ENCODE data around the gene ABI1. TPM values are rescaled to one million over a fixed set of nuclear protein-coding genes. Genes with fewer than 3 reads are reported as not detected.

ABI1 gene
- total RNA-seq, 1 experiment from 2014 or later: 50.8 TPM

DNA sequence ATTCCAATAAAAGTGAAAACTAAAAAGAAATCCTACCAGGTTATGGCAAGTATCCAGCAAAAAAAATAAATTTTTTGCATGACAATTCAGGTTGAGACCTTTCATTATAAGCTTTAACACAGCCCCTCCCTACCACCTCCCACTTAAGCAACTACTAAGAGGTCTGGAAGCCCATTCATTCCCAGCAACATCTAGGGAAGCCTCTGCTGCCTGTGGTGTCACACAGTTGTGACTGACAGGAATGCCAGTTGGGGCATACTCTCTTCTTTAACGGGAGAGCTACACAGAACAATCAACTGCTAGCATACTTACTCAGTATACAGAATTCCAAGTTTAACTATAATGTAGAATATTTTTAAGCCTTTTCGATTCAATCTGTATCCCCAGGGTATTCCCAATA, 27.8 kb downstream of the ABI1 start:
- H2AFZ ChIP-seq: no peak overlapping the region
- H3K4me1 ChIP-seq (replicated peaks; ENCODE audit: insufficient read depth): no peaks in the 10 kb centered on the region
- H4K20me1 ChIP-seq (ENCODE audit: insufficient read depth): peaks cover 3% of the 10 kb centered on the region; the same call in 1 of the 2 replicates
- TF ChIP-seq EZH2 (IDR thresholded peaks at IDR 0.05; ENCODE audit: low read depth): no peak
- TF ChIP-seq, protein P1, sequence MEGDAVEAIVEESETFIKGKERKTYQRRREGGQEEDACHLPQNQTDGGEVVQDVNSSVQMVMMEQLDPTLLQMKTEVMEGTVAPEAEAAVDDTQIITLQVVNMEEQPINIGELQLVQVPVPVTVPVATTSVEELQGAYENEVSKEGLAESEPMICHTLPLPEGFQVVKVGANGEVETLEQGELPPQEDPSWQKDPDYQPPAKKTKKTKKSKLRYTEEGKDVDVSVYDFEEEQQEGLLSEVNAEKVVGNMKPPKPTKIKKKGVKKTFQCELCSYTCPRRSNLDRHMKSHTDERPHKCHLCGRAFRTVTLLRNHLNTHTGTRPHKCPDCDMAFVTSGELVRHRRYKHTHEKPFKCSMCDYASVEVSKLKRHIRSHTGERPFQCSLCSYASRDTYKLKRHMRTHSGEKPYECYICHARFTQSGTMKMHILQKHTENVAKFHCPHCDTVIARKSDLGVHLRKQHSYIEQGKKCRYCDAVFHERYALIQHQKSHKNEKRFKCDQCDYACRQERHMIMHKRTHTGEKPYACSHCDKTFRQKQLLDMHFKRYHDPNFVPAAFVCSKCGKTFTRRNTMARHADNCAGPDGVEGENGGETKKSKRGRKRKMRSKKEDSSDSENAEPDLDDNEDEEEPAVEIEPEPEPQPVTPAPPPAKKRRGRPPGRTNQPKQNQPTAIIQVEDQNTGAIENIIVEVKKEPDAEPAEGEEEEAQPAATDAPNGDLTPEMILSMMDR (conservative IDR thresholded peaks at IDR 0.05): no peak
- no peaks in the 10 kb centered on the region for H3K27me3 ChIP-seq (ENCODE audit: insufficient read depth, low read depth)
- H3K79me2 ChIP-seq (ENCODE audit: low read depth): 0 out of 2 replicates have a peak, but pooled peaks cover 4% of the 10 kb centered on the region
- POLR2A ChIA-PET (ENCODE audit: unreplicated experiment): interaction anchor here (0.7 kb wide), 1 partner anchor 817 kb away, joined by 5 read pairs; no protein-coding TSS in a partner anchor
- no peak overlapping the region for H3K4me2 ChIP-seq
- H3F3A ChIP-seq (ENCODE audit: insufficient read depth, low read depth): no peaks in the 10 kb centered on the region
- no peaks in the 10 kb centered on the region for H3K9me2 ChIP-seq (ENCODE audit: insufficient read depth)
- BruUV-seq (replicated peaks): no TSS peak
- CTCF ChIA-PET: no interaction called here
- no peak overlapping the region for H3K27ac ChIP-seq
- no peak overlapping the region for H3K4me3 ChIP-seq
- H3K9me3 ChIP-seq (ENCODE audit: insufficient read depth, low read depth): no peaks in the 10 kb centered on the region
- H3K36me3 ChIP-seq (ENCODE audit: low read depth): no peaks in the 10 kb centered on the region
- no peak for DNase-seq
- intact Hi-C loops (cut with micrococcal nuclease; ENCODE audit: unreplicated experiment): no loop called here

DNA sequence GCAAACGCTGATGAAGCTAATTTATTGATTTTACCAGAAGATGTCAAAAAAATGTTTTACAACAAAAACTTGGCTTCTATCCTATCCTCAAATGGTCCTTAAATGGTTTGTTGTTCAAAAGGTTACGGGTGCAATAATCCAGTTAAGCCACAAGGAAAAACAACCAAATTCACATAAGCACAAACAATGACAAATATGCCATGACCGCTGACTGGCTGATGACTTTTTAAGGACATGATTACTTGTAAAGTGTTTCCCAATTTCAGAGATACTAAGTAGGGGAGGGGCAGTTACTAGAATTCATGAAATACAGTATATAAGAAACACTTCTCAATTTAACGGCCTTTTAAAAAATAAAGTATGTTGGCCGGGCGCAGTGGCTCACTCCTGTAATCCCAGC, 28.8 kb downstream of the ABI1 start:
- Histone ChIP-seq H3K4me2 (no peak overlapping the region), H3K36me3 (ENCODE audit: low read depth) (no peaks in the 10 kb centered on the region), H2AFZ (no peak overlapping the region), H3K27me3 (ENCODE audit: insufficient read depth, low read depth) (no peaks in the 10 kb centered on the region), H4K20me1 (ENCODE audit: insufficient read depth) (peaks cover 3% of the 10 kb centered on the region; the same call in 1 of the 2 replicates), H3K79me2 (ENCODE audit: low read depth) (0 out of 2 replicates have a peak, but pooled peaks cover 4% of the 10 kb centered on the region), H3K4me1 (replicated peaks; ENCODE audit: insufficient read depth) (no peaks in the 10 kb centered on the region), H3K27ac (no peak overlapping the region), H3K9me2 (ENCODE audit: insufficient read depth) (no peaks in the 10 kb centered on the region), H3K4me3 (no peak overlapping the region), H3K9me3 (ENCODE audit: insufficient read depth, low read depth) (no peaks in the 10 kb centered on the region), H3F3A (ENCODE audit: insufficient read depth, low read depth) (no peaks in the 10 kb centered on the region)
- DNase-seq: no peak
- intact Hi-C loops (cut with micrococcal nuclease; ENCODE audit: unreplicated experiment): no loop called here
- BruUV-seq (replicated peaks): no TSS peak
- POLR2A ChIA-PET (ENCODE audit: unreplicated experiment): no interaction called here
- CTCF ChIA-PET: no interaction called here
- no peak for TF ChIP-seq EZH2 (IDR thresholded peaks at IDR 0.05; ENCODE audit: low read depth)
- TF ChIP-seq, protein P1 (conservative IDR thresholded peaks at IDR 0.05): no peak

DNA sequence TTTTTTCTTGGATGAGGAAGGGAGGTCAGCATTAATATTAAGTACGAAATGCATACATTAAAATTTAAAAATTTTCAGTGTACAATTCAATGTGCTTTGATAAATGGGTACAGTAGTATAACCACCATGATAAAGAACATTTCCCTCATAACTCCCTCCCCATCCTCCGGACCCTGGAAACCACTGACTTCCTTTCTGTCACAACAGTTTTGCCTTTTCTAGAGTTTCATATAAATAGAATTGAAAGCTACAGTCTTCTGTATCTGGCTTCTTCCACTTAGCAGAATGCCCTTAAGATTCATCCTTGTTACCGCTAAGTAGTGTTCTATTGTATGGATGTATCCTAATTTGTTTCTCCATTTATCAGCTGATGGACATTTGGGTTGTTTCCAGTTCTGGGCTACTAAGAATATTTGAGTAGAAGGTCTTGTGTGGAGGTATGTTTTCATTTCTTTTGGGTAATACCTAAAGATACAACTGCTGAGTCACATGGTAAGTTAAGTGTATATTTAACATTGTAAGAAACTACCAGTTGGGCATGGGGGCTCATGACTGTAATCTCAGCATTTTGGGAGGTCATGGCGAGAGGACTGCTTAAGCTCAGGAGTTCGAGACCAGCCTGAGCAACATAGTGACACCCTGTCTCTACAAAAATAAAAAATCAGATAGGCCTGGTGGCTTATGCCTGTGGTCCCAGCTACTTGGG, 30.8 kb downstream of the ABI1 start:
- Histone ChIP-seq H3K9me3 (ENCODE audit: insufficient read depth, low read depth) (no peaks in the 10 kb centered on the region), H2AFZ (no peak overlapping the region), H3F3A (ENCODE audit: insufficient read depth, low read depth) (no peaks in the 10 kb centered on the region), H3K4me2 (no peak overlapping the region), H4K20me1 (ENCODE audit: insufficient read depth) (peaks cover 3% of the 10 kb centered on the region; the same call in 1 of the 2 replicates), H3K36me3 (ENCODE audit: low read depth) (no peaks in the 10 kb centered on the region), H3K79me2 (ENCODE audit: low read depth) (no peaks in the 10 kb centered on the region), H3K9me2 (ENCODE audit: insufficient read depth) (no peaks in the 10 kb centered on the region), H3K4me1 (replicated peaks; ENCODE audit: insufficient read depth) (no peaks in the 10 kb centered on the region), H3K4me3 (no peak overlapping the region), H3K27me3 (ENCODE audit: insufficient read depth, low read depth) (no peaks in the 10 kb centered on the region), H3K27ac (no peak overlapping the region)
- no TSS peak for BruUV-seq (replicated peaks)
- ChIA-PET POLR2A (ENCODE audit: unreplicated experiment) (no interaction called here), CTCF (no interaction called here)
- TF ChIP-seq, protein P1 (conservative IDR thresholded peaks at IDR 0.05): no peak
- DNase-seq: no peak
- intact Hi-C loops (cut with micrococcal nuclease; ENCODE audit: unreplicated experiment): no loop called here

All from PC-9 (cell line).